Vagina (tissue), 2 donors: ENCODE results near the gene DENND1A.

Experiments
- POLR2A ChIP-seq, 2 donors: fragments of 450-650 bp; IDR thresholded peaks; one replicate each; pipeline ENCODE4 v1.6.1; 2017; ENCODE audit warnings: antibody characterized with exemption in 2 of 2, mild to moderate bottlenecking in 2 of 2, moderate library complexity in 2 of 2
- POLR2AphosphoS5 ChIP-seq, 2 donors: sonication (generic); formaldehyde crosslinking; IDR thresholded peaks; one replicate each; pipeline ENCODE4 v1.9.0; 2017; ENCODE audit warnings: antibody characterized with exemption in 2 of 2, mild to moderate bottlenecking in 2 of 2, low read depth in 1 of 2; ENCODE audit not compliant: insufficient read depth in 1 of 2
- TF ChIP-seq, protein P1 (sequence below), 3 experiments: fragments of 450-650 bp in 2 of 3; fragments of 200-600 bp in 1 of 3; sonication (generic) in 1 of 3; IDR thresholded peaks; one replicate each; pipeline ENCODE4 v1.5.1; 2017 to 2019; ENCODE audit warnings: antibody characterized with exemption in 3 of 3, mild to moderate bottlenecking in 2 of 3, moderate library complexity in 2 of 3

DNA sequence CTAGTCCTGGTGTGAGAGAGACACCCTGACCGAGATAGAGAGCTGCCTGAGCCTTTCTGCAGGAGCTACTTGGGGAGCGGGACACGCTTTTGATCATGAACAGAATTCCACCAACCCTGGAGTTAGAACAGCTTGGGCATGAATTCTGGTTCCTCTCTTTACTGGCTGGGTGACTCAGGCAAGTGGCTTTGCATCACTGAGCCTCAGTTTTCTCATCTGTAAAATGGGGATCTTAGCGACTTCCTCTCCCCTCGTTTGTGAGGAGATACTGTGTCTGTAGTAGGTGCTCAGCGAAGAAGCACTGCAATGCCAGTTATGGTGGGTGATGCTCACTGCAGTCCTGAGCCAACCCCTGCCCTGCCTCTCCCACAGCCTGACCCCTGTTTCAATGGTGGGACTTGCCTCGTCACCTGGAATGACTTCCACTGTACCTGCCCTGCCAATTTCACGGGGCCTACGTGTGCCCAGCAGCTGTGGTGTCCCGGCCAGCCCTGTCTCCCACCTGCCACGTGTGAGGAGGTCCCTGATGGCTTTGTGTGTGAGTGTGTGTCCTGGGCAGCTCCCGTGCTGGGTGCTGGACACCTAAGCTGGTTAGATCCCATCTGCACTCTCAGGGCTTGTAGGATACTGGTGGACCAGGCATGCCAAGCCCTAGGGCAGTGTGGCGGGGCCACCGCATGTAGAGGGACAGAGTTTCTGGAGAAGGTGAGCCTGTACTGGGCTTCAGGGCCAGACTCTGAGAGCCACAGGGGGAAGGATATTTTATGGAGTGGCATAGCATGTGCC is 557.9 kb downstream of the DENND1A start:
- TF ChIP-seq, protein P1, sequence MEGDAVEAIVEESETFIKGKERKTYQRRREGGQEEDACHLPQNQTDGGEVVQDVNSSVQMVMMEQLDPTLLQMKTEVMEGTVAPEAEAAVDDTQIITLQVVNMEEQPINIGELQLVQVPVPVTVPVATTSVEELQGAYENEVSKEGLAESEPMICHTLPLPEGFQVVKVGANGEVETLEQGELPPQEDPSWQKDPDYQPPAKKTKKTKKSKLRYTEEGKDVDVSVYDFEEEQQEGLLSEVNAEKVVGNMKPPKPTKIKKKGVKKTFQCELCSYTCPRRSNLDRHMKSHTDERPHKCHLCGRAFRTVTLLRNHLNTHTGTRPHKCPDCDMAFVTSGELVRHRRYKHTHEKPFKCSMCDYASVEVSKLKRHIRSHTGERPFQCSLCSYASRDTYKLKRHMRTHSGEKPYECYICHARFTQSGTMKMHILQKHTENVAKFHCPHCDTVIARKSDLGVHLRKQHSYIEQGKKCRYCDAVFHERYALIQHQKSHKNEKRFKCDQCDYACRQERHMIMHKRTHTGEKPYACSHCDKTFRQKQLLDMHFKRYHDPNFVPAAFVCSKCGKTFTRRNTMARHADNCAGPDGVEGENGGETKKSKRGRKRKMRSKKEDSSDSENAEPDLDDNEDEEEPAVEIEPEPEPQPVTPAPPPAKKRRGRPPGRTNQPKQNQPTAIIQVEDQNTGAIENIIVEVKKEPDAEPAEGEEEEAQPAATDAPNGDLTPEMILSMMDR (IDR thresholded peaks at IDR 0.05) = no peak
- TF ChIP-seq POLR2AphosphoS5 (IDR thresholded peaks at IDR 0.05; ENCODE audit: insufficient read depth in 1 of 2, low read depth in 1 of 2) = no peak
- TF ChIP-seq POLR2A (IDR thresholded peaks at IDR 0.05) = no peak
